ENCODE results near the gene HPN. TPM values are rescaled to one million over a fixed set of nuclear protein-coding genes. Genes with fewer than 3 reads are reported as not detected.
A peak's percentile ranks its signal among the peaks of the same experiment; 100 is the strongest.

The HPN gene
- total RNA-seq, 1 donor from 2014 or later = 2.0 TPM

- TF ChIP-seq CTCF (conservative IDR thresholded peaks at IDR 0.05; ENCODE audit: low read depth, low read length) = no peak
Observed at GRCh38 chr19:35034588-35035382, 6.7 kb upstream of the HPN start.

GRCh38 chr19:35037716-35038622, 3.6 kb upstream of the HPN start:
- DNase-seq (ENCODE audit: low read depth) = no peak
- no peak for TF ChIP-seq CTCF (conservative IDR thresholded peaks at IDR 0.05; ENCODE audit: low read depth, low read length)
- H3K4me3 ChIP-seq (ENCODE audit: low read depth, low read length) = peak overlapping the region; percentile 23

More at GRCh38 chr19:35034588-35035382, 6.7 kb upstream of the HPN start:
- H3K4me3 ChIP-seq (ENCODE audit: low read depth, low read length) = no peak overlapping the region
- DNase-seq (ENCODE audit: low read depth) = no peak

GRCh38 chr19:35038623-35039512, 2.7 kb upstream of the HPN start:
- H3K4me3 ChIP-seq (ENCODE audit: low read depth, low read length) = no peak overlapping the region
- DNase-seq (ENCODE audit: low read depth) = no peak
- no peak for TF ChIP-seq CTCF (conservative IDR thresholded peaks at IDR 0.05; ENCODE audit: low read depth, low read length)

- no peak for DNase-seq (ENCODE audit: low read depth)
- no peak overlapping the region for H3K4me3 ChIP-seq (ENCODE audit: low read depth, low read length)
- TF ChIP-seq CTCF (conservative IDR thresholded peaks at IDR 0.05; ENCODE audit: low read depth, low read length) = no peak
Observed at GRCh38 chr19:35039881-35040825, 1.4 kb upstream of the HPN start.

GRCh38 chr19:35040826-35041547, 534 bp upstream of the HPN start:
- peak overlapping the region; percentile 69 for H3K4me3 ChIP-seq (ENCODE audit: low read depth, low read length)
- DNase-seq (ENCODE audit: low read depth) = no peak
- no peak for TF ChIP-seq CTCF (conservative IDR thresholded peaks at IDR 0.05; ENCODE audit: low read depth, low read length)

Data from epithelial cell of proximal tubule (primary cell).